AG04449 (cell line): ENCODE results near the gene BACE1-AS.

Experiments
- CTCF ChIA-PET: fragments of 350-600 bp; formaldehyde crosslinking; extraction: SDS; loops from one replicate; lab custom pipeline; 2021; ENCODE audit warnings: antibody characterized with exemption; lab: Yijun Ruan, JAX
- POLR2A ChIA-PET: fragments of 400-600, 350-600 bp; formaldehyde crosslinking; extraction: SDS; loops from one replicate; lab custom pipeline; 2020; ENCODE audit warnings: antibody characterized with exemption, inconsistent platforms; lab: Yijun Ruan, JAX
- DNase-seq: peaks from one replicate; pipeline ENCODE4 v3.0.0-alpha.2; 2010; ENCODE audit warnings: low read depth, low spot score
- H3K4me3 ChIP-seq: 2 replicates; pipeline ENCODE4 v1.5.1; 2011; ENCODE audit warnings: low read depth, mild to moderate bottlenecking, control low read depth, low read length
- TF ChIP-seq, protein P1 (sequence below): IDR thresholded peaks from one replicate; pipeline ENCODE4 v1.5.1; 2011; ENCODE audit warnings: mild to moderate bottlenecking, moderate library complexity, low read length, control low read depth, inconsistent platforms; ENCODE audit not compliant: insufficient read depth; ENCODE audit errors: missing control alignments

BACE1-AS gene

DNA sequence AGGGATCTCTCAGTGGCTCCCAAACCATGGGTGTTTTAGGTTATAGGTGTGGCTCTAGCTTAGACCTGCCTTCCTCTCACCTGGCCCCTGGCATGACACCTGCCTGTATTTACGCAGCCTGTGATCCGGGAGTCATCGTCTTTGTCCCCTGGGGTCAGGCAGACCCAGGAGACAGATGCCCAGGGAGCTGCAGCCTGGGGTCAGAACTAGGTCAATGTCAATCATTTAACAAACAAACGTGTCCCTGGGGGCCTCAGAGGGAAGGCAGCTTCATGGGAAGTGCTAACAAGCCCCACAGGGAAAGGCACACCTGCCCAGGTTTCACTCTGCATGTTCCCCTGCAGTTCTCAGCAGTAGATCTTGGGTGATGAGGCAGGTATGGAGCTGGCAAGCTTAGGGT, 12.0 kb downstream of the BACE1-AS start:
- no peak overlapping the region for H3K4me3 ChIP-seq
- no peak for DNase-seq
- ChIA-PET CTCF (interaction anchor here (1.0 kb wide), 1 partner anchor 63 kb away, joined by 3 read pairs; no protein-coding TSS in a partner anchor), POLR2A (interaction anchor here (1.4 kb wide), 1 partner anchor 12 kb away, joined by 3 read pairs; the partner anchor contains the start of gene BACE1)
- TF ChIP-seq, protein P1, sequence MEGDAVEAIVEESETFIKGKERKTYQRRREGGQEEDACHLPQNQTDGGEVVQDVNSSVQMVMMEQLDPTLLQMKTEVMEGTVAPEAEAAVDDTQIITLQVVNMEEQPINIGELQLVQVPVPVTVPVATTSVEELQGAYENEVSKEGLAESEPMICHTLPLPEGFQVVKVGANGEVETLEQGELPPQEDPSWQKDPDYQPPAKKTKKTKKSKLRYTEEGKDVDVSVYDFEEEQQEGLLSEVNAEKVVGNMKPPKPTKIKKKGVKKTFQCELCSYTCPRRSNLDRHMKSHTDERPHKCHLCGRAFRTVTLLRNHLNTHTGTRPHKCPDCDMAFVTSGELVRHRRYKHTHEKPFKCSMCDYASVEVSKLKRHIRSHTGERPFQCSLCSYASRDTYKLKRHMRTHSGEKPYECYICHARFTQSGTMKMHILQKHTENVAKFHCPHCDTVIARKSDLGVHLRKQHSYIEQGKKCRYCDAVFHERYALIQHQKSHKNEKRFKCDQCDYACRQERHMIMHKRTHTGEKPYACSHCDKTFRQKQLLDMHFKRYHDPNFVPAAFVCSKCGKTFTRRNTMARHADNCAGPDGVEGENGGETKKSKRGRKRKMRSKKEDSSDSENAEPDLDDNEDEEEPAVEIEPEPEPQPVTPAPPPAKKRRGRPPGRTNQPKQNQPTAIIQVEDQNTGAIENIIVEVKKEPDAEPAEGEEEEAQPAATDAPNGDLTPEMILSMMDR = no peak

DNA sequence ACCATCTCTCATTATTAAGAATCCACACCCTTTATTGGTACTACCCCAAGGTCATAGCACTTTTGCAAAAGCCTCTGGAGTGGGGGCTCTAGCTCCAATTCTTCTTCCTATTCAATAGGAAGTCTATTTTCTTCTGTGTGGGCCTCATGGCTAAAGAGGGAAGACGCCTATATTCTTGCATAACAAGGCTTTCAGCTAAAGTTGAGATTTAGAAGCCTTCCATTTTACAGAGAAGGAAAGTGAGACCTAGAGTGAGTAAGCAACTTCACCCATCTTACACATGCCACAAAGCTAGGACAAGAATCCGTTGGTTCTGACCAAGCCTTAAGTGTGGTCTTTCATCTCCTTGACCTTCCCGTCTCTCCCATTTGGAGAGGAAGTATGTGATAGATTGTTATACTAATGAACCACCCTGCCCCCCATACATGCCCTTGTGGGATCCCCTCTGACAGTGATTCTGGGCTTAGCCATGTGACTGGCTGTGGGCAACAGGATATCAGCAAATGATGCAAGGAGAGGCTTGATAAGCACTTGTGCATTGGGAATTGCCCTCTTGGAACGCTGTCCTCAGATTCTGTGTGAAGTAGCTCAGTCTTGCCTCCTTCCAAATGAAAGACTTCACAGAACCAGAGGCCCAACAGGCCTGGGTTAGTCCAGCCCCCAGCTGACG, 12.6 kb downstream of the BACE1-AS start:
- TF ChIP-seq, protein P1 = no peak
- H3K4me3 ChIP-seq = no peak overlapping the region
- DNase-seq = no peak
- ChIA-PET POLR2A (interaction anchor here (0.6 to 1.4 kb wide), 2 partner anchors 12 to 65 kb away, joined by 3 read pairs; partner anchors contain the start of gene BACE1), CTCF (interaction anchor here (0.6 to 1.0 kb wide), 2 partner anchors 64 to 562 kb away, joined by 3 read pairs; no protein-coding TSS in a partner anchor)

DNA sequence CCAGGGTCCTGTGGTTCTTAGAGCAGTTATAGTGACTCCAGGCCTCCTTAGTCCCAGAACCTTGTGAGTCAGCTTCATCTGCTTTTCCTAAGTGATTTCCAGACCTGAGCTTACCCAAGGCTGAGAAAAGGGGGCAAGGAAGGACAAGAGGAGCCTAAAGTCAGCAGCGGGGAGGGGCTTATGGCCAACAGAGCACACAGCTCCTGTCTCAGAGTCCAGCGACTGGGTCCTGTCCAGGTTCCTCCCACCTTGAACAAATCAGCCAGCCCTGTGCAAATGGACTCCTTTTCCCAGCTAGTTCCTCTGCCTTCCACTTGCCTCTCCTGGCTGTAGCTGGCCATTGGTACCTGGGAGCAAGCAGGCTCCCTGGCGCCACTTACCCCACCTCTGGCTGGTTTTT, 14.0 kb downstream of the BACE1-AS start:
- ChIA-PET CTCF (interaction anchor here (0.9 kb wide), 1 partner anchor 121 kb away, joined by 3 read pairs; no protein-coding TSS in a partner anchor), POLR2A (no interaction called here)
- H3K4me3 ChIP-seq = no peak overlapping the region
- no peak for DNase-seq
- TF ChIP-seq, protein P1 = no peak

DNA sequence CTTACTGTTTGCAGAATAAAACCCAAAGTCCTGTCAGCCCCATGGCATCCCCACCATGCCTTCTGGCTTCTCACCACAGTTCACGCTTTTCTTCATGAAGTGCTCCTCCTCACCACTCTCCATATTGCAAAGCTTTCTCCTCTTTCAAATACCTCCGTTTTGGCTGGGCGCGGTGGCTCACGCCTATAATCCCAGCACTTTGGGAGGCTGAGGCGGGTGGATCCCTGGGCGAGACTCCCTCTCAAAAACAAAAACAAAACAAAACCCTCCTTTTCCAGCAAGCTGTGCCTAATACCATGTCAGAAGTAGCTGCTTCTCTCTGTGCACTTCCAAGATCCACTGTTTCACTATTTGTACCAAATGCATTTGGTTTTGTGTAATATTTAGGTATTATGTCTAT, 18.2 kb downstream of the BACE1-AS start:
- TF ChIP-seq, protein P1 = no peak
- no peak overlapping the region for H3K4me3 ChIP-seq
- ChIA-PET CTCF (no interaction called here), POLR2A (interaction anchor here (1.1 kb wide), 1 partner anchor 19 kb away, joined by 4 read pairs; the partner anchor contains the start of gene CEP164)
- DNase-seq = no peak

DNA sequence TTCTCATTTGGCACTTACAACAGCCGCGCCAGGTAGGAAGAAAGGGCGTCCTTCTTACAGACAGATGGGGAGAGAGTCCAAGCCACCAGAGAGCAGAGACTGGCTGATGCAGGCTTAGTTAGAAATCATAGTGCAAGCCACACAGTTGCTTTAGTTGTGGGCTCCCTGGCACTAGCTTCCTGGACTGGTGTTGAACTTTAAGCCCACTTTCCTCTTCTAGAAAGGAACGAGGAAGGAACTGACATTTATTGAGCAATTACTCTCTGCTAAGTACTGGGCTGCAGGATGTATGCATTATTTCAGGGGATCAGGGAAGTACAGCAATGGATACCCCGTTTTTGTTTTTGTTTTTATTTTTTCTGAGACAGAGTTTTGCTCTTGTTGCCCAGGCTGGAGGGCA, 21.9 kb downstream of the BACE1-AS start:
- ChIA-PET CTCF (no interaction called here), POLR2A (no interaction called here)
- no peak for DNase-seq
- TF ChIP-seq, protein P1 = no peak
- no peak overlapping the region for H3K4me3 ChIP-seq
